MM.1S (cell line): ENCODE results near the gene CHPF2.

Experiments used
- DNase-seq: peaks from one replicate; pipeline ENCODE4 v3.0.0-alpha.2; 2015
- H2AFZ ChIP-seq: fragments of 300-600 bp; sonication (generic); 2 replicates; pipeline ENCODE4 v1.6.0; 2016; ENCODE audit warnings: antibody characterized with exemption, low read length
- H3F3A ChIP-seq: fragments of 300-600 bp; sonication (generic); 2 replicates; pipeline ENCODE4 v1.6.1; 2016; ENCODE audit warnings: mild to moderate bottlenecking, antibody characterized with exemption, low read length, moderate library complexity, mixed read lengths; ENCODE audit not compliant: insufficient read depth
- H3K27ac ChIP-seq: fragments of 300-600 bp; sonication (generic); 2 replicates; pipeline ENCODE4 v1.5.1; 2016; ENCODE audit warnings: mild to moderate bottlenecking, low read length
- H3K27me3 ChIP-seq: fragments of 300-600 bp; sonication (generic); replicated peaks from 2 replicates; pipeline ENCODE4 v1.6.0; 2016; ENCODE audit warnings: low read length; ENCODE audit not compliant: insufficient read depth
- H3K36me3 ChIP-seq: fragments of 300-600 bp; sonication (generic); replicated peaks from 2 replicates; pipeline ENCODE4 v1.6.1; 2016; ENCODE audit warnings: mild to moderate bottlenecking, low read length, mixed read lengths; ENCODE audit not compliant: insufficient read depth
- H3K4me1 ChIP-seq: fragments of 300-600 bp; sonication (generic); 2 replicates; pipeline ENCODE4 v1.6.1; 2016; ENCODE audit warnings: low read length, mixed read lengths
- H3K4me2 ChIP-seq: fragments of 300-600 bp; sonication (generic); 2 replicates; pipeline ENCODE4 v1.6.0; 2016; ENCODE audit warnings: low read depth, low read length
- H3K4me3 ChIP-seq: fragments of 300-600 bp; sonication (generic); 2 replicates; pipeline ENCODE4 v1.5.1; 2016; ENCODE audit warnings: low read length, mixed read lengths
- H3K79me2 ChIP-seq: fragments of 300-600 bp; sonication (generic); 2 replicates; pipeline ENCODE4 v1.6.1; 2016; ENCODE audit warnings: mixed run types, low read length, mixed read lengths
- H3K9ac ChIP-seq: fragments of 300-600 bp; sonication (generic); 2 replicates; pipeline ENCODE4 v1.6.1; 2016; ENCODE audit warnings: low read length, mixed read lengths
- H3K9me2 ChIP-seq: fragments of 300-600 bp; sonication (generic); replicated peaks from 2 replicates; pipeline ENCODE4 v1.6.1; 2016; ENCODE audit warnings: mild to moderate bottlenecking, low read length, mixed read lengths; ENCODE audit not compliant: insufficient read depth
- H3K9me3 ChIP-seq: fragments of 300-600 bp; sonication (generic); replicated peaks from 2 replicates; pipeline ENCODE4 v1.6.1; 2016; ENCODE audit warnings: mild to moderate bottlenecking, low read length, mixed read lengths; ENCODE audit not compliant: insufficient read depth
- H4K20me1 ChIP-seq: fragments of 300-600 bp; sonication (generic); 2 replicates; pipeline ENCODE4 v1.6.1; 2016; ENCODE audit warnings: mild to moderate bottlenecking, low read length, moderate library complexity, mixed read lengths; ENCODE audit not compliant: insufficient read depth
- EZH2 ChIP-seq: fragments of 300-600 bp; sonication (generic); optimal IDR thresholded peaks from 2 replicates; pipeline ENCODE3; 2017; ENCODE audit warnings: low read depth, mild to moderate bottlenecking, antibody characterized with exemption, low read length, mixed read lengths
- EZH2phosphoT487 ChIP-seq: fragments of 300-600 bp; sonication (generic); IDR thresholded peaks from 2 replicates; pipeline ENCODE4 v1.6.1; 2018; ENCODE audit warnings: antibody characterized with exemption, low read length
- TF ChIP-seq, protein P1 (sequence below): fragments of 300-600 bp; sonication (generic); IDR thresholded peaks from 2 replicates; pipeline ENCODE4 v1.5.1; 2016; ENCODE audit warnings: antibody characterized with exemption, low read length, mixed read lengths

The CHPF2 gene

DNA sequence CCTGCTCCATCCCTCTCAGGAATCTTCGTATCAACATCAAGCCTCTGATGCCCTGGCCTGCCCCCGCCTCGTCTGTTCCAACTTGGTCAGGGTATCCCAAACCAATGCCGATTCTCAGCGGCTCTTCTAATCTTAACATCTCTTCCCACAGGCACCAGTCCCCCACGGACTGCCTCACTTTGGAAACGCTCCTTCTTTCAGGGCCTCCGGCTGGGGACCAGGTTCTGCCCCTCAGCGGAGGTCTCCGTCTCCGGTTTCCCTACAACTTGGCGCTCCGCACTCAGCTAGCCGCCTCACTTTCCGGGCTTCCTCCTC is 5.8 kb upstream of the CHPF2 start:
- H3F3A ChIP-seq = no peaks in the 10 kb centered on the region
- H3K4me2 ChIP-seq = peak overlapping the region; percentile 95
- H3K79me2 ChIP-seq = peaks cover 26% of the 10 kb centered on the region
- TF ChIP-seq EZH2 = no peak
- TF ChIP-seq EZH2phosphoT487 = no peak
- TF ChIP-seq, protein P1, sequence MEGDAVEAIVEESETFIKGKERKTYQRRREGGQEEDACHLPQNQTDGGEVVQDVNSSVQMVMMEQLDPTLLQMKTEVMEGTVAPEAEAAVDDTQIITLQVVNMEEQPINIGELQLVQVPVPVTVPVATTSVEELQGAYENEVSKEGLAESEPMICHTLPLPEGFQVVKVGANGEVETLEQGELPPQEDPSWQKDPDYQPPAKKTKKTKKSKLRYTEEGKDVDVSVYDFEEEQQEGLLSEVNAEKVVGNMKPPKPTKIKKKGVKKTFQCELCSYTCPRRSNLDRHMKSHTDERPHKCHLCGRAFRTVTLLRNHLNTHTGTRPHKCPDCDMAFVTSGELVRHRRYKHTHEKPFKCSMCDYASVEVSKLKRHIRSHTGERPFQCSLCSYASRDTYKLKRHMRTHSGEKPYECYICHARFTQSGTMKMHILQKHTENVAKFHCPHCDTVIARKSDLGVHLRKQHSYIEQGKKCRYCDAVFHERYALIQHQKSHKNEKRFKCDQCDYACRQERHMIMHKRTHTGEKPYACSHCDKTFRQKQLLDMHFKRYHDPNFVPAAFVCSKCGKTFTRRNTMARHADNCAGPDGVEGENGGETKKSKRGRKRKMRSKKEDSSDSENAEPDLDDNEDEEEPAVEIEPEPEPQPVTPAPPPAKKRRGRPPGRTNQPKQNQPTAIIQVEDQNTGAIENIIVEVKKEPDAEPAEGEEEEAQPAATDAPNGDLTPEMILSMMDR = no peak
- no peak for DNase-seq
- peaks cover 9% of the 10 kb centered on the region; the same call in 1 of the 2 replicates for H3K36me3 ChIP-seq
- peak overlapping the region; percentile 89 for H3K4me3 ChIP-seq
- H4K20me1 ChIP-seq = no peaks in the 10 kb centered on the region
- no peaks in the 10 kb centered on the region for H3K9me2 ChIP-seq
- H3K27ac ChIP-seq = no peak overlapping the region
- peak overlapping the region; percentile 84 for H2AFZ ChIP-seq
- peaks cover 16% of the 10 kb centered on the region for H3K4me1 ChIP-seq
- H3K9ac ChIP-seq = peak overlapping the region; percentile 62
- H3K27me3 ChIP-seq = no peaks in the 10 kb centered on the region
- H3K9me3 ChIP-seq = no peaks in the 10 kb centered on the region

DNA sequence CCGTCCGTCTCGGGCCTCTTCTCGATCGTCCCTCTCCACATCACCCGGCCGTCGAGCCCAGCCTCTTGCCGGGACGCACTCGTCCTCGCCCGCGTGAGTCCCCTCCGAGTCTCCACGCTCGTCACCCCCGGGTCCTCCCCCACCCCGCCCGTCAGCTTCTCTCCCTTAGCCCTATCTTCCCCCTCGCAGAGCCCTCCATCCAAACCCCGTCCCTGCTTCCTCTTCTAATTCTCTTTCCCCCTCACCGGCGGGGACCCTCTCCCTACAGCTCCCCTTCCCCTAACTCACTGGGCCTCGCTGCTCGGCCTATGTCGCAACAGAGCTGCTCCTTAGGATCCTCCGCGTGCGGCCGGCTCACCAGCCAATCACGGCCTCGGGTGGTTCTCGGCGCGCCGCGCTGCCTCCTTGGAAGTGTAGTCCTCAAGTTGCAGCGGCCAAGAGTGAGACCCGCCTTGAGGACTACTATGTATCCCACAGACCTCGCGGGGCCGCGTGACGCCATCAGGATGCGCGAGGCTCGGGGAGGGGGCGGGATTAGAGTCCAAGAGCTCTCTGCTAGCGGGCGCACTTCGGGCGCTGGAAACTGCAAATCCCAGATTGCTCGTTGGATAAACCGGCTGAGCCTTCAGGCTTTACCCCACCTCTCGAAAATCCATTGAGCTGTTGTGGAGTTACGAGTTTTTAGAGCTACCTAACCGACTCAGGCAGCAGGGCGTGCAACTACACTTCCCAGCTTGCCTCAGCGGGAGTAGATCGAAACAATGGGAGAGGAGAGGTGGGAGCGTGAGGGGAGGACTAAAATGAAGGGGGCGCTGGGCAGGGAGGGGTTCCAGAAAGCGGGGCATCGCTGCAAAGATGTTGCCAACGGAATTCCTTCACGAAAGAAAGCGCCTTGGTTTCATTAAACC is 5.2 kb upstream of the CHPF2 start, which contains the start of gene ABCF2:
TSS of gene ABCF2 (minus strand) at position 331 of the 908 bp plus-strand sequence. CDS start 747 bp downstream, outside the sequence.
- TF ChIP-seq EZH2phosphoT487 = no peak
- TF ChIP-seq, protein P1 = no peak
- TF ChIP-seq EZH2 = no peak
- no peak within 1 kb of the TSS for H3K27ac ChIP-seq
- peak within 1 kb of the TSS; percentile 62 for H3K9ac ChIP-seq
- H4K20me1 ChIP-seq = no peaks in the 10 kb centered on the region
- H3K4me1 ChIP-seq = peaks cover 18% of the 10 kb centered on the region
- peak within 1 kb of the TSS; percentile 84 for H2AFZ ChIP-seq
- H3K4me3 ChIP-seq = peak within 1 kb of the TSS; percentile 89
- H3K9me2 ChIP-seq = no peaks in the 10 kb centered on the region
- no peaks in the 10 kb centered on the region for H3K27me3 ChIP-seq
- H3K4me2 ChIP-seq = peak within 1 kb of the TSS; percentile 95
- H3K9me3 ChIP-seq = no peaks in the 10 kb centered on the region
- H3K79me2 ChIP-seq = peaks cover 28% of the 10 kb centered on the region
- peaks cover 9% of the 10 kb centered on the region; the same call in 1 of the 2 replicates for H3K36me3 ChIP-seq
- DNase-seq = peak; percentile 100
- H3F3A ChIP-seq = no peaks in the 10 kb centered on the region

DNA sequence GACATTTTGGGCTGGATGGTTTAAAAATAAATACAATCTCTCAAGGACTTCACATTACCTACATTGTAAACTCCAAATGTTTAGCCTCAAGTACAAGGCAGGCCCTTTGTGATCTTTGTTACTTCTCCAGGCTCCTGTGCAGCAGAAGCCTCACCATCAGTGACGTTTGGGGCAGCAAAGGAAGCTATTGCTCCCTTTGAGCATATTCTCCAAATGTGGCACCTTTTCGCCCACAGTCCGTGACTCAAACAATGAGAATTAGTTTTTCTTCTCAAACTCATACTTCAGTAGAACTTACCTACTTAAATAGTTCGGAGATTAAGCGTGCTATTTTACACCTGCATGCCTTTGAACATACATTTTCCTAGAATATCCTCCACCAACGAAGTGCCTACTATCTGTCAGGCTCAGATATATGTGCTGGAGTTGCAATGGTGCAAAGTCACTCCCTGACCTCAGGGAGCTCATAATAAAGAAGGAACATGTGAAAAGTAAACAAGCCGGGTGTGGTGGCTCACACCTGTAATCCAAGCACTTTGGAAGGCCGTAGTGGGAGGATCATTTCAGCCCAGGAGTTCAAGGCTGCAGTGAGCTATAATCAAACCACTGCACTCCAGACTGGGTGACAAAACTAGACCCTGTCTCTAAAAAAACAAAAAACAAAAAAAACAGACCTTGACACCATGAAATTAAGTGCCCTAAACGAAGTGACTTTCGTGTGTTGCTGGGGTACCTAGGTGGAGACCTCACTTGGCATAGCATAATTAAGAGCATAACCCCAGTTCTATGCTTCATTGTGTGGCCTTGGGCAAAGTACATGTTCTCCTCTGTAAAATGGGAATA is 4.0 kb upstream of the CHPF2 start:
- Histone ChIP-seq H3K9ac (peak overlapping the region; percentile 62; the same call in 1 of the 2 replicates), H3K9me2 (no peaks in the 10 kb centered on the region), H3K4me3 (peak overlapping the region; percentile 89), H3F3A (no peaks in the 10 kb centered on the region), H4K20me1 (no peaks in the 10 kb centered on the region), H3K4me2 (peak overlapping the region; percentile 67), H2AFZ (peak overlapping the region; percentile 81), H3K4me1 (peaks cover 18% of the 10 kb centered on the region), H3K27ac (no peak overlapping the region), H3K9me3 (no peaks in the 10 kb centered on the region), H3K79me2 (peaks cover 39% of the 10 kb centered on the region), H3K27me3 (no peaks in the 10 kb centered on the region), H3K36me3 (peaks cover 6% of the 10 kb centered on the region; the same call in 1 of the 2 replicates)
- no peak for DNase-seq
- no peak for TF ChIP-seq EZH2phosphoT487
- TF ChIP-seq, protein P1 = no peak
- TF ChIP-seq EZH2 = no peak
